Stimulated activated CD4-positive, alpha-beta T cell treated with anti-CD3 and anti-CD28 coated beads, Interleukin-15, amount 100 ng/mL, for 24 hours (primary cell): ENCODE data around the gene IRF3.

ENCODE experiments used
- DNase-seq: peaks from one replicate; pipeline ENCODE4 v3.0.0-alpha.2; 2020

The IRF3 gene

DNA sequence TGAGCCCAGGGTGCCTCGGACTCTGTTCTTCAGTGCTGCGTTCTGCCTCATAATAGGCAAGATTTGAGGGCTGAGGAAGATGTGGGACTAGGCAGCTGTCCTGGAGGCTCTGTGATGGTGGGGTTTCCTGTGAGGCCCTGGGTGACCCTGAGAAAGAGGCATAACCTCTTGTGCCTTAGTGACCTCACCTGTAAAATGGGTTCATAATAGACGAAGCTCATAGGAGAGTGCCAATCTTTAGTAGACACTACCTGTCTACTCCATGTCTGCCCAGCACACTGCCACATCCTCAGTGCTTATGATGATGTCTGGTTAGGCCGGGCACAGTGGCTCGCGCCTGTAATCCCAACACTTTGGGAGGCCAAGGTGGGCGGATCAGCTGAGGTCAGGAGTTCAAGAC lies 49.1 kb downstream of the IRF3 start:
- DNase-seq: no peak

DNA sequence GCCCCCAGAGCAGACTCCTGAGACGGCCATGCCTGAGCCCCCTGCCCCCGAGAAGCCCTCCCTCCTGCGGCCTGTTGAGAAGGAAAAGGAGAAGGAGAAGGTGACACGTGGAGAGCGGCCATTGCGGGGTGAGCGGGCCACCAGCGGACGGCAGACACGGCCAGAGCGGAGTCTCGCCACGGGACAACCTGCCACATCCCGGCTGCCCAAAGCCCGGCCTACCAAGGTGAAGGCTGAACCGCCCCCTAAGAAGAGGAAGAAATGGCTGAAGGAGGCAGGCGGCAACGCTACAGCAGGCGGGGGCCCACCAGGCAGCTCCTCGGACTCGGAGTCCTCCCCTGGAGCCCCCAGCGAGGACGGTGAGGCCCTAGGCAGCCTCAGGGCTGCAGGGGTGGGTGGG lies 49.8 kb downstream of the IRF3 start:
- DNase-seq: no peak

DNA sequence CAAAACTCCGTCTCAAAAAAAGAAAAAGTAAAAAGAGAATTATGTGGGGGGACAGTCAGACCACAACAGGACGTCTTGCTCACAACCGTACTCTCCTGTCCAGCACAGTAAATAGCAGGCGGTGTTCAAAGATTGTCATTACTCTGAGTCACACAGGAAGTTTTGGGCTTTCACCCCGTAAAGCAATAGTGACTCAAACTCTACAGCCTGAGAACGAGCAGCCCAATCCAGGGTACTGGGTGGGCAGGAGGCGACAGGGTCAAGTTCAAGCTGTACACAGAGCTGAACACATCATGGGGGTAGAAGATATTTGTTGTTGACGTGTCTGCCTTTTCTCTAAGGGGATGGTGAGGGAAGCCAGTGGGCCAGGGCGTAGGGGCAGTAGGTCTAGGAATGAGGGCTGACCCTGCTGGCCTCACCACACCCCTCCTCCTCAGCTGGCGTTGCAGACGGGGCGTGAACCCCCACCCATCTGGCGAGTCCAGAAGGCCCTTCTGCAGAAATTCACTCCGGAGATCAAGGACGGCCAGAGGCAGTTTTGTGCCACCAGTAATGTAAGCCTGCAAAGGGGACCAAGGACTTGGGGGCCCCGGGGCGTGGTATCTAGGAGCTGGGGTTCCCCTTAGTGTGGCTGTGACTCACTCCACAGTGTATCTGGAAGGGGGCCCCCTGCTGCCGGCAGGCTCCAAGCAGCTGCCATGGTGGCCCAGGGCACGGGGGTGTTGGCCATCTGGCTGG lies 51.4 kb downstream of the IRF3 start:
- DNase-seq: peak; percentile 27

GRCh38 chr19:49613374-49613773 lies 52.3 kb downstream of the IRF3 start:
- no peak for DNase-seq
